Lower lobe of right lung (tissue), 2 donors: Measurements from ENCODE around the gene OSCAR. TPM values are rescaled to one million over a fixed set of nuclear protein-coding genes. Genes with fewer than 3 reads are reported as not detected.
A peak's percentile ranks its signal among the peaks of the same experiment; 100 is the strongest.

ENCODE experiments used
- ATAC-seq, 2 donors: fragments of 200-7000 bp; cut with Tn5 transposase; one replicate each; pipeline ENCODE4 v1.9.1; 2020 to 2022; ENCODE audit warnings: mild to moderate bottlenecking in 2 of 2, moderate library complexity in 2 of 2
- DNase-seq: peaks from one replicate; pipeline ENCODE4 v3.0.0-alpha.2; 2020
- H3K27ac ChIP-seq: fragments of 200-600 bp; one replicate; pipeline ENCODE4 v1.8.0; 2022
- H3K27me3 ChIP-seq: fragments of 200-600 bp; one replicate; pipeline ENCODE4 v1.8.0; 2022; ENCODE audit warnings: low read depth
- H3K36me3 ChIP-seq: fragments of 200-600 bp; one replicate; pipeline ENCODE4 v1.8.0; 2022; ENCODE audit warnings: mild to moderate bottlenecking
- H3K4me1 ChIP-seq: fragments of 200-600 bp; one replicate; pipeline ENCODE4 v1.8.0; 2022
- H3K4me3 ChIP-seq: fragments of 200-600 bp; one replicate; pipeline ENCODE4 v1.8.0; 2022; ENCODE audit warnings: mild to moderate bottlenecking
- H3K9me3 ChIP-seq: fragments of 200-600 bp; one replicate; pipeline ENCODE4 v1.8.0; 2022
- intact Hi-C: fragments of 100-400 bp; cut with DNase I; formaldehyde crosslinking; loops from one replicate; pipeline ENCODE4 v1.11.0; 2022
- total RNA-seq: library from RNA; stranded (reverse); fragmentation: NEBNext Ultra II Directional; extraction: Animal tissue kit (Norgen Biotek cat#: 25700); gene quantifications from one replicate; pipeline ENCODE4 v1.2.1, GENCODE V29; 2021
- TF ChIP-seq, protein P1 (sequence below): fragments of 200-600 bp; IDR thresholded peaks from one replicate; pipeline ENCODE4 v1.8.0; 2022; ENCODE audit warnings: antibody characterized with exemption, mild to moderate bottlenecking
- donor health status: DM: no; HTN: yes; CAD: no; lungs with severe emphysema.

Gene OSCAR
- total RNA-seq, 1 donor from 2014 or later, result 77.8 TPM

DNA sequence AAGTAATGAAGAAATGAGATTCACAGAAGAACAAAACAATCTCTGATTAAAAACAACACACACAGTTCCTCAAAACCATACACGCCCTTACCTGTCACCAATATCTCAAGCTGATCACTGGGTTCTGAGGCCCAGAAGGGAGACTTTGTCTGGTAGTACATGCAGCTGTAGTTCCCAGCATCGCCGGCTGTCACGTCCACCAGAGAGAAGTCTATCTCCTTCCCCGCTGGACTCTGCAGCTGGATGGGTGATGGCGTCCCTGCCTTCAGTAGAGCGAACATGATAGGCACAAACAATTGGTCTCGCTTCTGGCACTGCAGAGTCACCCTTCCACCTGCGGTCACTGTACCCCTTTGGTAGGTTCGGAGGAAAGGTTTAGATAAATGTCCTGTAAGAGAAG, 26.8 kb downstream of the OSCAR start:
- no peaks in the 10 kb centered on the region for H3K4me1 ChIP-seq
- intact Hi-C loops, result no loop called here
- H3K27ac ChIP-seq, result no peak overlapping the region
- H3K36me3 ChIP-seq, result no peaks in the 10 kb centered on the region
- no peak for DNase-seq
- H3K9me3 ChIP-seq, result no peaks in the 10 kb centered on the region
- TF ChIP-seq, protein P1, sequence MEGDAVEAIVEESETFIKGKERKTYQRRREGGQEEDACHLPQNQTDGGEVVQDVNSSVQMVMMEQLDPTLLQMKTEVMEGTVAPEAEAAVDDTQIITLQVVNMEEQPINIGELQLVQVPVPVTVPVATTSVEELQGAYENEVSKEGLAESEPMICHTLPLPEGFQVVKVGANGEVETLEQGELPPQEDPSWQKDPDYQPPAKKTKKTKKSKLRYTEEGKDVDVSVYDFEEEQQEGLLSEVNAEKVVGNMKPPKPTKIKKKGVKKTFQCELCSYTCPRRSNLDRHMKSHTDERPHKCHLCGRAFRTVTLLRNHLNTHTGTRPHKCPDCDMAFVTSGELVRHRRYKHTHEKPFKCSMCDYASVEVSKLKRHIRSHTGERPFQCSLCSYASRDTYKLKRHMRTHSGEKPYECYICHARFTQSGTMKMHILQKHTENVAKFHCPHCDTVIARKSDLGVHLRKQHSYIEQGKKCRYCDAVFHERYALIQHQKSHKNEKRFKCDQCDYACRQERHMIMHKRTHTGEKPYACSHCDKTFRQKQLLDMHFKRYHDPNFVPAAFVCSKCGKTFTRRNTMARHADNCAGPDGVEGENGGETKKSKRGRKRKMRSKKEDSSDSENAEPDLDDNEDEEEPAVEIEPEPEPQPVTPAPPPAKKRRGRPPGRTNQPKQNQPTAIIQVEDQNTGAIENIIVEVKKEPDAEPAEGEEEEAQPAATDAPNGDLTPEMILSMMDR, result no peak
- H3K27me3 ChIP-seq, result no peaks in the 10 kb centered on the region
- no peak overlapping the region for H3K4me3 ChIP-seq
- ATAC-seq, result no peak

- TF ChIP-seq, protein P1, result no peak
- no peaks in the 10 kb centered on the region for H3K9me3 ChIP-seq
- H3K27me3 ChIP-seq, result peaks cover 4% of the 10 kb centered on the region
- intact Hi-C loops, result no loop called here
- ATAC-seq (no peak), DNase-seq (no peak)
- H3K4me1 ChIP-seq, result no peaks in the 10 kb centered on the region
- no peaks in the 10 kb centered on the region for H3K36me3 ChIP-seq
- no peak overlapping the region for H3K4me3 ChIP-seq
- H3K27ac ChIP-seq, result no peak overlapping the region
Observed at GRCh38 chr19:54069470-54069869, 31.1 kb downstream of the OSCAR start.

DNA sequence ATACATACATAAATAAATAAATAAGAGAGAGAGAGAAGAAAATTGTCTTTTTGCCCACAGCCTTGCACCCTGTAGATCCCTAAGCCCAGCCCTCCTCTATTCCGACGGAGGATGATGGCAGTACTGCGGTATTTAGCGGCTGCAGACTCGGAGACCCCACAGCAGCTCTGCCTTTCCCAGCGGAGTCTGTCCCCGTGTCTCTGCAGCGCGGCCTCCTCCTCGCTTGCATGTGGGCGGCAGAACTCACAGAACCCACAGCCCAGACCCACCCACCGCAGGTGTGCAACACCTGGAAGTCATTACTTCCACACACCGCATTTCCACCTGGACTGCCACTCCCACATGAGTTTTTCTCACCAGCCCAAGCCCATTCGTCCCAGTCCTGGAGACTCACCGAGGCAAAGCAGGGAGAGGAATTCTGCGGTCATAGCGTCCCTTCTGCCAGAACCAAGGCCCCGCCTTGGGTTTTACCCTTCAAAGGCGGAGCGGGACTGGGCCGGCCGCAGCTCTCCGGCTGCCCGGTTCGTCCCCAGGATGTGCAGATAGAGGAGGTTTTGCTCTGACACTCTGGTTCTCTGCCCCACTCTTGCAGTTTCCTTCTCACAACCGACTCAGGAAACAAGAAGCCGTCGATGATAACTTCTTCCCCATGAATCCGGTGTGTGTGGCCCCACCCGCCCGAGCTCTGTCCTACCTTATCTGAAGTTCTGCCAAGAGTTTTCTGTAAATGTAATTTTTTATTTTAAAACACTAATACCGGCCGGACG, 37.1 kb downstream of the OSCAR start, which contains the start of gene VSTM1:
Gene VSTM1, minus strand, starts transcription at position 548 of the 767 bp plus-strand sequence. Its CDS starts 120 bp downstream, at position 428.
- DNase-seq (no peak), ATAC-seq (peak in 1 of 2 donors; percentile 23)
- intact Hi-C loops, result no loop called here
- H3K4me3 ChIP-seq, result no peak within 1 kb of the TSS
- TF ChIP-seq, protein P1, result no peak
- no peaks in the 10 kb centered on the region for H3K4me1 ChIP-seq
- H3K9me3 ChIP-seq, result no peaks in the 10 kb centered on the region
- peaks cover 4% of the 10 kb centered on the region for H3K27me3 ChIP-seq
- H3K36me3 ChIP-seq, result no peaks in the 10 kb centered on the region
- H3K27ac ChIP-seq, result no peak within 1 kb of the TSS

- intact Hi-C loops, result no loop called here
- Histone ChIP-seq H3K4me3 (no peak overlapping the region), H3K27ac (no peak overlapping the region), H3K36me3 (no peaks in the 10 kb centered on the region), H3K4me1 (no peaks in the 10 kb centered on the region), H3K9me3 (no peaks in the 10 kb centered on the region), H3K27me3 (peaks cover 4% of the 10 kb centered on the region)
- peak; percentile 82 for DNase-seq
- TF ChIP-seq, protein P1, result no peak
- ATAC-seq, result peak; percentile 68 to 85
Observed at GRCh38 chr19:54062643-54063042, 38.0 kb downstream of the OSCAR start.

- intact Hi-C loops, result no loop called here
- TF ChIP-seq, protein P1, result no peak
- no peaks in the 10 kb centered on the region for H3K9me3 ChIP-seq
- no peak overlapping the region for H3K27ac ChIP-seq
- peaks cover 8% of the 10 kb centered on the region for H3K4me1 ChIP-seq
- peak; percentile 57 to 66 for ATAC-seq
- no peak overlapping the region for H3K4me3 ChIP-seq
- peaks cover 25% of the 10 kb centered on the region for H3K27me3 ChIP-seq
- no peaks in the 10 kb centered on the region for H3K36me3 ChIP-seq
- no peak for DNase-seq
Observed at GRCh38 chr19:54047616-54048015, 53.0 kb downstream of the OSCAR start.
